Endothelial cell (in vitro differentiated cells): ENCODE measurements around the gene SPRING1. TPM values are rescaled to one million over a fixed set of nuclear protein-coding genes. Genes with fewer than 3 reads are reported as not detected.

ENCODE experiments used
- DNase-seq: peaks from one replicate; pipeline ENCODE4 v3.0.0; 2021; ENCODE audit warnings: low spot score
- H3K27ac Mint-ChIP-seq: one replicate; pipeline ENCODE4 v1.8.0; 2021; ENCODE audit warnings: mixed read lengths, inconsistent platforms; ENCODE audit not compliant: unreplicated experiment
- H3K27me3 Mint-ChIP-seq: one replicate; pipeline ENCODE4 v1.8.0; 2021; ENCODE audit warnings: mild to moderate bottlenecking, moderate library complexity, mixed read lengths, inconsistent platforms; ENCODE audit not compliant: unreplicated experiment
- H3K36me3 Mint-ChIP-seq: one replicate; pipeline ENCODE4 v1.8.0; 2021; ENCODE audit warnings: mild to moderate bottlenecking, low read depth, mixed read lengths, inconsistent platforms; ENCODE audit not compliant: unreplicated experiment
- H3K4me1 Mint-ChIP-seq: one replicate; pipeline ENCODE4 v1.8.0; 2021; ENCODE audit warnings: mild to moderate bottlenecking, mixed read lengths, inconsistent platforms; ENCODE audit not compliant: unreplicated experiment
- H3K4me3 Mint-ChIP-seq: one replicate; pipeline ENCODE4 v1.8.0; 2021; ENCODE audit warnings: mild to moderate bottlenecking, mixed read lengths, inconsistent platforms; ENCODE audit not compliant: unreplicated experiment
- H3K9me3 Mint-ChIP-seq: one replicate; pipeline ENCODE4 v1.8.0; 2021; ENCODE audit warnings: mixed read lengths, inconsistent platforms; ENCODE audit not compliant: unreplicated experiment
- CTCF ChIP-seq: fragments of 200-600 bp; sonication (generic); IDR thresholded peaks from one replicate; pipeline ENCODE4 v1.5.0; 2021; ENCODE audit warnings: antibody characterized with exemption; ENCODE audit not compliant: unreplicated experiment
- total RNA-seq: library from RNA; stranded (reverse); fragmentation: NEBNext Ultra II Directional; extraction: Animal tissue kit (Norgen Biotek cat#: 25700); gene quantifications from one replicate; pipeline ENCODE4 v1.2.1, GENCODE V29; 2021; ENCODE audit not compliant: unreplicated experiment

The SPRING1 gene
- total RNA-seq, 1 donor from 2014 or later, result 73.8 TPM

- Mint-ChIP-seq H3K4me1 (peaks cover 5% of the 10 kb centered on the region), H3K27ac (no peak overlapping the region), H3K36me3 (peaks cover 8% of the 10 kb centered on the region), H3K9me3 (no peaks in the 10 kb centered on the region), H3K4me3 (no peak overlapping the region), H3K27me3 (no peaks in the 10 kb centered on the region)
- no peak for TF ChIP-seq CTCF
- no peak for DNase-seq
Observed at GRCh38 chr12:116726694-116727093, 11.2 kb downstream of the SPRING1 start.

GRCh38 chr12:116722245-116722644 is 15.6 kb downstream of the SPRING1 start:
- no peak for TF ChIP-seq CTCF
- H3K4me3 Mint-ChIP-seq, result peak overlapping the region; percentile 24
- H3K4me1 Mint-ChIP-seq, result peaks cover 10% of the 10 kb centered on the region
- peaks cover 16% of the 10 kb centered on the region for H3K36me3 Mint-ChIP-seq
- peaks cover 3% of the 10 kb centered on the region for H3K27me3 Mint-ChIP-seq
- H3K27ac Mint-ChIP-seq, result no peak overlapping the region
- H3K9me3 Mint-ChIP-seq, result no peaks in the 10 kb centered on the region
- DNase-seq, result no peak

- no peak overlapping the region for H3K4me3 Mint-ChIP-seq
- H3K27me3 Mint-ChIP-seq, result peaks cover 3% of the 10 kb centered on the region
- H3K27ac Mint-ChIP-seq, result no peak overlapping the region
- no peak for DNase-seq
- TF ChIP-seq CTCF, result no peak
- H3K9me3 Mint-ChIP-seq, result no peaks in the 10 kb centered on the region
- H3K4me1 Mint-ChIP-seq, result peaks cover 5% of the 10 kb centered on the region
- peaks cover 34% of the 10 kb centered on the region for H3K36me3 Mint-ChIP-seq
Observed at GRCh38 chr12:116719731-116720528, 17.9 kb downstream of the SPRING1 start.

- Mint-ChIP-seq H3K4me1 (peaks cover 5% of the 10 kb centered on the region), H3K36me3 (peaks cover 36% of the 10 kb centered on the region), H3K27me3 (peaks cover 3% of the 10 kb centered on the region), H3K4me3 (no peak overlapping the region), H3K27ac (no peak overlapping the region), H3K9me3 (no peaks in the 10 kb centered on the region)
- TF ChIP-seq CTCF, result no peak
- DNase-seq, result no peak
Observed at GRCh38 chr12:116718655-116719454, 19.0 kb downstream of the SPRING1 start.
